ENCODE results near the gene RELT.
A peak's percentile ranks its signal among the peaks of the same experiment; 100 is the strongest.

Gene RELT

GRCh38 chr11:73439002-73439843 lies 63.0 kb downstream of the RELT start:
- peak in 1 of 2 experiments; percentile 21 for DNase-seq

GRCh38 chr11:73445980-73446379 lies 69.8 kb downstream of the RELT start:
- no peak for DNase-seq

- DNase-seq, result no peak
Measured at GRCh38 chr11:73446766-73447165, 70.6 kb downstream of the RELT start.
